ENCODE data around the gene KRTAP5-10.
A peak's percentile ranks its signal among the peaks of the same experiment; 100 is the strongest.
"Not testable (repeated sequence)": the region's sequence is repeated elsewhere in the genome, so short reads cannot be mapped to it uniquely, and the experiment has no call there.

KRTAP5-10 gene, protein sequence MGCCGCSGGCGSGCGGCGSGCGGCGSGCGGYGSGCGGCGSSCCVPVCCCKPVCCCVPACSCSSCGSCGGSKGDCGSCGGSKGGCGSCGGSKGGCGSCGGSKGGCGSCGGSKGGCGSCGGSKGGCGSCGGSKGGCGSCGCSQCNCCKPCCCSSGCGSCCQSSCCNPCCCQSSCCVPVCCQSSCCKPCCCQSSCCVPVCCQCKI

DNA sequence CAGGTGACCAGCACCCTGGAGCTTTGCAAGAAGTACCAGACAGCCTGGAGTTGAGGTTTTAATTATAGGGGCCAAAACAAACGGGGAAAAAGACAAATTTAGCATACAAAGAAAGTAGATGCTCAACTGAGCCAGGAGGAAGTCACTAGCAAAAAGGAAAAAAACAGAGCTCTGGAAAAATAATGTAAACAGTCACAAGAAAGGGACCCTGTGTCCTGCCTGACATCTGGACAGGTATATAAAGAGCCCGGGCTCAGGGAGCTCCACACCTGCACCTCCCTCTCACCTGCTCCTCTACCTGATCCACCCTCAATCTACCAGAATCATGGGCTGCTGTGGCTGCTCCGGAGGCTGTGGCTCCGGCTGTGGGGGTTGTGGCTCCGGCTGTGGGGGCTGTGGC, at the start of gene KRTAP5-10:
KRTAP5-10 (plus strand) TSS at position 301 of the 400 bp plus-strand sequence; CDS start at position 326, 25 bp downstream.
- DNase-seq = no peak

DNA sequence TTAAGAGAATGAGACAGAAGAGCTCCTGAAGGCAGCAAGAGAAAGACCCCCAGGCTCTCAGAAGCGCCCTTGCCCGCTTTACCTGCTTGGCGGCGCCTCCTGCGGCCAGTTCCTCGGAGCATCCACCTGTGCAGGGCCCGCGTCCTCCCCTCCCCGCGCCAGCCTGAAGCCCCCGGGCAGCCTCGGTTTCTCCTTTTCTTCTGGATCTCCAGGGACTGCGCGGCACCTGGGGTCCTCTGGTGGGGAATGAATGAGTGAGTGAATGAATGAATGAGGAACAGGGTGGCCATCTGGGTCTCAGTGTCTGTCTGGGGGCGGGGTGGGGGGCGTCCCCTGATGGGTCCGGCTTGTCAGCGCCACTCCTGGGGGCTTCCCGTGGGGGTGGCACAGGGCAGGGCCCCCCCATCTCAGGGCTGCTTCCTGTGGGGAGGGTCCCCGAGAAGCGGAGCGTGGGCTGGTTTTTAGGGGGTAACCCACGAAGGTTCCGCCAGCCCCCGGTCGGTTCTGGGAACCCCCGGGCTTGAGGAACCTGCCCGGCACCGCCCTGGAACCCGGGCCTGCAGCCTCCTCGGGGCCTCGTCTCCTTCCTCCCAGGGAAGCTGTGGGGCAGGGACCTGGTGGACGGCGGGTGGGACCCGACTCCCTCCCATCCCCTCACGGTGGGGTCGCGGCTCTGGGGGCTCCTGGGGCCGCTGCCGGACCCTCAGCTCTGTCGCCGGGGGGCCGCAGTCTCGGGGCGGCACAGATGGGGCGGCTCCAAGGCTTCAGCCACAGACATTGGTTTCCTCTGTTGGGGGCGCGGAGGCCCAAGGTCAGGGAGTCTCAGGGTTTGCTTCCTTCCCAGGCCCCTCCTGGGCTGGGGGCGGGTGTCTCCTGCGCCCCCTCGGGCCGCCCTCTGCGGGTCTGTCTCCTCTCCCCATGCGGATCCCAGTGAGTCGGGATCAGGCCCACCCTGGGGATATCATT, 46.6 kb upstream of the KRTAP5-10 start:
- DNase-seq = no peak

DNA sequence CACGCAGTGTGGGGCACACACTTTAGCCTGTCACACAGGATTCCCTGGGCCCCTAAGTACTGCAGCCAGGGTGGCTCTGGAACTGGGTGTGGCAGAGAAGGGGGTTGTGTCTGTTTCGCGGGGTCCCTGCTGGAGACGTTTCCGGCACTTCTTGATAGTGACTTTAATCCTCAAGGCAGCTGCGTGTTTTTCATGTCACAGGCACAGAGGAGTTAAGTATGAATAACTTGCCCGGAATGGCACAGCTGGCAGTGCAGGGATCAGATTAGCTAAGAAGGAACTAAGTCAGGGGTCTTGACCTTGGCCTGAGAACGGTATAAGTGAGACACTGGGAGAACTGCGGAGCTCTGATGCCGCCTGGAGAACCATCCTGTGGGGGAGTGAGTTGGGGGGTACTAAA, 45.8 kb upstream of the KRTAP5-10 start:
- DNase-seq = no peak

DNA sequence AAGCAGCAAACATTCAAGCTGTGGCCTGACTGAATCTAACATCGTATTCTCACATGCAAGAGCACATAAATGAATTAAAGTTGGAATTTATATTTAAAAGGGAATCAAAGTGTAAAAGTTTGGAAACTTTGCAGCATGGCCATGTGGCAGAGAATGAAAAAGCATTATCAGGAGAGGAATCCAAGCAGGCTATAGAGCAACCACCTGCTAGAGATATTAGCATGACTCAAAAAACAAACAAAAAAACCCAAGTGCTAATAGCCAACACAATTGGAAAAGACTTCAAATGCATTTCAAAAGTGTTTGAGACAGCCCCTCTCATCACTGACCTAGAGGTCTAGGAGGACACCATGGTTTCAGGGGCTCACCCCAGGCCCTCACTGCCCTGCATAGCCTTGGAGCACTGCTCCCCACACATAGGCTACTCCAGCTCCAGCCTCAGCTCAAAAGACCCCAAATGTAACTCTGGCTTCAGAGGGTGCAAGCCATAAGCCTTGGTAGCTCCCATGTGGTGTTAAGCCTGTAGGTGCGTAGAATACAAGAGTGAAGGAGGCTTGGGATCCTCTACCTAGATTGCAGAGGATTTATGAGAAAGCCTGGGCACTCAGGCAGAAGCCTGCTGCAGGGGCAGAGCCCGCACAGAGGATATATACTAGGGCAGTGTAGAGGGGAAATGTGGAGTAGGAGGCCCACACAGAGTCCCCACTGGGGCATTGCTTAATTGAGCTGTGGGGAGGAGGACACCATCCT, 40.0 kb upstream of the KRTAP5-10 start:
- no peak for DNase-seq

DNA sequence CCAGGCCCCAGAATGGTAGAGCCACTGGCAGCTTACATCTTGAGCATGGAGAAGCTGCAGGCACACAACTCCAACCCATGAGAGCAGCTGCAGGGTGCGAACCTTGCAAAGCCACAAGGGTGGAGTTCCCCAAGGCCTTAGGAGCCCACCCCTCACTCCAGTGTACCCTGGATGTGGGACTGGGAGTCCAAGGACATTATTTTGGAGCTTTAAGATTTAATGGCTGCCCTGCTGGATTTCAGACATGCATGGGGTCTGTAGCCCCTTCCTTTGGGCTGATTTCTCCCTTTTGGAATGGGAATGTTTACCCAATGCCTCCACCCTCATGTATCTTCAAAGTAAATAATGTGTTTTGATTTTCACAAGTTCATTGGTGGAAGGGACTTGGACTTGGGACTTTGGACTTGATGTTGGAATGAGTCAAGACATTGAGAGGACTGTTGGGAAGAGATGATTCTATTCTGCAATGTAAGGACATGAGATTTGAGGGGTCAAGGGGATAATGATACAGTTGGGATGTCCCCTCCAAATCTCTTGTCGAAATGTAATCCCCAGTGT, 39.3 kb upstream of the KRTAP5-10 start:
- no peak for DNase-seq

DNA sequence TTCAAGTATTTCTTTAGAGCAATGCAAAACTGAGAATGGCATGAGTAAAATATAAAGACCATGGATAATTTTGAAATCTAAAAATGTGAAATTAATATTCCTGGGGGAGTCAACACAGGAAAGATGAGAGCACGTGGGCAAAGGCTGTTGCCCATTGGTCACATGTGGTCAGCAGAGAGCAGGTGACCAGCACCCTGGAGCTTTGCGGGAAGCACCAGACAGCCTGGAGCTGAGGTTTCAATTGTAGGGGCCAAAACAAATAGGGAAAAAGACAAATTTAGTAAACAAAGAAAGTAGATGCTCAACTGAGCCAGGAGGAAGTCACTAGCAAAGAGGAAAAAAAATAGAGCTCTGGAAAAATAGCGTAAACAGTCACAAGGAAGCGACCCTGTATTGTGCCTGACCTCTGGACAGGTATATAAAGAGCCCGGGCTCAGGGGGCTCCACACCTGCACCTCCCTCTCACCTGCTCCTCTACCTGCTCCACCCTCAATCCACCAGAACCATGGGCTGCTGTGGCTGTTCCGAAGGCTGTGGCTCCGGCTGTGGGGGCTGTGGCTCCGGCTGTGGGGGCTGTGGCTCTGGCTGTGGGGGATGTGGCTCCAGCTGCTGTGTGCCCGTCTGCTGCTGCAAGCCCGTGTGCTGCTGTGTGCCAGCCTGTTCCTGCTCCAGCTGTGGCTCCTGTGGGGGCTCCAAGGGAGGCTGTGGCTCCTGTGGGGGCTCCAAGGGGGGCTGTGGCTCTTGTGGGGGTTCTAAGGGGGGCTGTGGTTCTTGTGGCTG, 38.4 kb upstream of the KRTAP5-10 start, which contains the start of gene KRTAP5-7:
KRTAP5-7 (plus strand) TSS at position 472 of the 780 bp plus-strand sequence; CDS start at position 506, 34 bp downstream.
- not testable (repeated sequence) for DNase-seq

DNA sequence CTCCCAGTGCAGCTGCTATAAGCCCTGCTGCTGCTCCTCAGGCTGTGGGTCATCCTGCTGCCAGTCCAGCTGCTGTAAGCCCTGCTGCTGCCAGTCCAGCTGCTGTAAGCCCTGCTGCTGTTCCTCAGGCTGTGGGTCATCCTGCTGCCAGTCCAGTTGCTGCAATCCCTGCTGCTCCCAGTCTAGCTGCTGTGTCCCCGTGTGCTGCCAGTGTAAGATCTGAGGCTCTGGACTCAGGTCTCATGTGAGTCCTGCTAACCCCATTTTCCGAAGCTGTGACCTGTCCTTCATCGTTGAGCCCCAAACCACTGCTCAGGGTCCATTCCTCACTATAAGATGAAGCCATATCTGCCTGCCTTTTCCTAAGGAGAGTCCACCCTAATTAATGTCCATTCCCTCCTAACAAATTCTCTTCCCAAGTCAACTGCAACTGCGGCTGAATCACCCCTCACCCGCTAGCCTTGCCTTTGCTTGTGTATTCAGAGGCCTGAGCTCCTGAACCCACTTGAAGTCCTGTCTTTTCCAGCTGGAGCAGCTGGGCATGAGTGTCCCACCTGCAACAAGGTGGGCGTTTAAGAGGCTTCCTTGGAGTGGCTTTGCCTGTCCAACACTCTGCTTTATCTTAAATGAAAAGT, 37.7 kb upstream of the KRTAP5-10 start:
- DNase-seq = no peak

DNA sequence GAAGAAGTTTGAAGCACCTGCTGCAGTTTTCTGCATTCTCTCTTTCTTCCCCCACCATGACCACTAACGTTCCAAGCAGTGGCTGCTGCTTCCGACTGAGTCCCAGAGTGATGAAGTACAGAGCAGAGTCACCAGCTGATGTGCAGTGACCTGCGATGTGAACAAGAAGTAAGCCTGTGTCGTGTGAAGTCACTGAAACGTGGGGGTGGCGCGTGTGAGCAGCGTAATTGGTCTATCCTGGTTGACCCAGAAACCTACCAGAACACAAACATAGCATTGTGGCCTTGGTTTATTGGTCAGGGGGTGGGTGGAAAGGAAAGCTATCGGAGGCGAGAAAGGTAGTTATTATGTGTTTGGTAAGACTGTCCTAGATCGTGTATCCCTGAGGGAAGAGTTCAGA, 34.8 kb upstream of the KRTAP5-10 start:
- DNase-seq = no peak

DNA sequence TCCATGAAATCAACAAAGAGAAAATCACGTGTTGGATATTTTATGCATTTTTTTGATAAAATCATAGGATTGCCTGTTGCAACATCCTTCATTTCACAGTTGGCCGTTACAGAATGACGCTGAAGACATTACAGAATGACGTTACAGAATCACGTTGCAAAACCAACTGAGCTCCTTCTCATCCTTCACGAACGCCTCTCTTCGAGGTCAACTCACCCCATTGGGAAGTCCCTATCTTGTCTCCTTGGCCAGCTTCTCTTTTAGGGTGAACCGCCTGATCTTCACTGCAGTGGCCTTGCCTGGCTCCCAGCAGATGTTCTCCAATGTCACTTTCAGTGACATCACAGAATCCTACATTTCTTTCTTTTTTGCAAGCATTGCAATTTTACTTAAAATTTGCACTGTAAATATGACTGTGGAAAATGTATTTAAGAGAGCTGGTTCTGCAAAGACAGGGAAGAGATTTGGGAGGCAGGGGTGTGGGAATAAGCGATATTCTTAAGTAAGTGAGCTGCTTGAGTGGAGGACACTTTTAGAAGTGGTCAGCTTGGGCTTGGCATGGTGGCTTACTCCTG, 33.2 kb upstream of the KRTAP5-10 start:
- DNase-seq = peak; percentile 46 to 93 (median 74)

DNA sequence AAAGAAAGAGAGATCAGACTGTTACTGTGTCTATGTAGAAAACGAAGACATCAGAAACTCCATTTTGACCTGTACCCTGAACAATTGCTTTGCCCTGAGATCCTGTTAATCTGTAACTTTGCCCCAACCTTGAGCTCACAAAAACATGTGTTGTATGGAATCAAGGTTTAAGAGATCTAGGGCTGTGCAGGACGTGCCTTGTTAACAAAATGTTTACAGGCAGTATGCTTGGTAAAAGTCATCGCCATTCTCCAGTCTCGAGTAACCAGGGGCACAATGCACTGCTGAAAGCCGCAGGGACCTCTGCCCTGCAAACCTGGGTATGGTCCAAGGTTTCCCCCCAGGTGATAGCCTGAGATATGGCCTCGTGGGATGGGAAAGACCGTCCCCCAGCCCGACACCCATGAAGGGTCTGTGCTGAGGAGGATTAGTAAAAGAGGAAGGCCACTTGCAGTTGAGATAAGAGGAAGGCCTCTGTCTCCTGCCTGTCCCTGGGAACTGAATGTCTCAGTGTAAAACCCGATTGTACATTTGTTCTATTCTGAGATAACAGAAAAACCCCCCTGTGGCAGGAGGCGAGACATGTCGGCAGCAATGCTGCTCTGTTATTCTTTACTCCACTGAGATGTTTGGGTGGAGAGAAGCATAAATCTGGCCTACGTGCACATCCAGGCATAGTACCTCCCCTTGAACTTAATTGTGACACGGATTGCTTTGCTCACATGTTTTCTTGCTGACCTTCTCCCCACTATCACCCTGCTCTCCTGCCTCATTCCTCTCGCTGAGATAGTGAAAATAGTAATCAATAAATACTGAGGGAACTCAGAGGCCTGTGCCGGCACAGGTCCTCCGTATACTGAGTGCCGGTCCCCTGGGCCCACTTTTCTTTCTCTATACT, 30.4 kb upstream of the KRTAP5-10 start:
- not testable (repeated sequence) for DNase-seq

DNA sequence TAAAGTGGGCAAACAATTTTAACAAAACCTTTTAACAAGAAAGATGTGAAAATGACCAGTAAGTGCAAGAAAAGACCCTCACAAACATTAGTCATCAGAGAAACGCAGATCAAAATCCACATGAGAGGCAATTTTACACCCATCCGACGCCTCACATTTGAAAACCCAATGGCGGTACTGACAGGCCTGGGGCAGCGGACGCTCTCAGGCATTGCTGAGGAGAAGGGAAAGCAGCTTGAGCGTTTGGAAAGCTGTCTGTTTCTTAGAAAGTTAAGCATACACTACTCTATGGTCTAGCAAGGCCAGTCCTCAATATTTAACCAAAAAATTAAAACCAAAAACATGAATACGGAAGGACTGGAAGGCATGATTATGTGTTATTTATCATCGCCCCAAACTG, 29.5 kb upstream of the KRTAP5-10 start:
- DNase-seq = no peak

DNA sequence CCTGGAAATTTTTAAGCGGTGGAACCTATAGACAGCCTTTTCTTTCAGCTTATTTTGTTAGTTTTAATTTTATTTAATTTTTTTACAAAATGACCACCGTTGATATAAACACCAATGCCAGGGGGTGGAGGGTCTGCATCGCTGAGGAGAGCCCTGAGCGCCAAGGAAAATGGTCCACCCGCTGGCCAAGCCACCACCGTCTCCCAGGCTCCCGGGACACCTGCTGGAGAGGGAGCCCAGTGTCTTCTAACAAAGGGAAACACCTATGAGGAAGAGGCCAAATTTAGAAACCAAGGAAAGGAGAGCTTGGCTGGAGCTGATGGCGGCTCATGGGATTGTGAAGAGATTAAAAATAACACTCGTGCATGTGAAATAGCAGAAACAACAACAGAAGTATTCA, 27.8 kb upstream of the KRTAP5-10 start:
- no peak for DNase-seq

DNA sequence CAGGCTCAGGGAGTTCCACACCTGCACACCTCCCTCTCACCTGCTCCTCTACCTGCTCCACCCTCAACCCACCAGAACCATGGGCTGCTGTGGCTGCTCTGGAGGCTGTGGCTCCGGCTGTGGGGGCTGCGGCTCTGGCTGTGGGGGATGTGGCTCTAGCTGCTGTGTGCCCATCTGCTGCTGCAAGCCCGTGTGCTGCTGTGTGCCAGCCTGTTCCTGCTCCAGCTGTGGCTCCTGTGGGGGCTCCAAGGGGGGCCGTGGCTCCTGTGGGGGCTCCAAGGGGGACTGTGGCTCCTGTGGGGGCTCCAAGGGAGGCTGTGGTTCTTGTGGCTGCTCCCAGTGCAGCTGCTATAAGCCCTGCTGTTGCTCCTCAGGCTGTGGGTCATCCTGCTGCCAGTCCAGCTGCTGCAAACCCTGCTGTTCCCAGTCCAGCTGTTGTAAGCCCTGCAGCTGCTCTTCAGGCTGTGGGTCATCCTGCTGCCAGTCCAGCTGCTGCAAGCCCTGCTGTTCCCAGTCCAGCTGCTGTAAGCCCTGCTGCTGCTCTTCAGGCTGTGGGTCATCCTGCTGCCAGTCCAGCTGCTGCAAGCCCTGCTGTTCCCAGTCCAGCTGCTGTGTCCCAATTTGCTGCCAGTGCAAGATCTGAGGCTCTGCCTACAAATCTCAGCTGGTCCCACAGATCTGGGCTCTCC, 27.2 kb upstream of the KRTAP5-10 start, which contains the start of gene KRTAP5-8:
KRTAP5-8 (plus strand) TSS at position 49 of the 689 bp plus-strand sequence; CDS start at position 80, 31 bp downstream.
- not testable (repeated sequence) for DNase-seq

DNA sequence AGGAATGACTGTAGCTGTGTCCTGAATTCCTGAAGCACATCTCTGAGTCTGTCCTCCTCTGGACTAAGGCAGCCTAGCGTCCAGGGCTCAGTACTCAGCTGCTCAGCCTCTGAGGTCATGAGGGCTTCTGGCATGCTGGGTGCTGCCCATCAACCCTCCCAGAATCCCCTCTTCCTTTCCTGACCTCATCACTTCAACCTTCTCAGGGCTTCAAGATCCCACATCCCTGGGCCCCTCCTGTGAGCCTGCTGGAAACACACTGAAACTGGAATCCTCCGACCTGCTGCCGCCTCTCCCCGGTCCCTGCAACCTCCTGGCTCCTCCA, 26.7 kb upstream of the KRTAP5-10 start:
- no peak for DNase-seq

DNA sequence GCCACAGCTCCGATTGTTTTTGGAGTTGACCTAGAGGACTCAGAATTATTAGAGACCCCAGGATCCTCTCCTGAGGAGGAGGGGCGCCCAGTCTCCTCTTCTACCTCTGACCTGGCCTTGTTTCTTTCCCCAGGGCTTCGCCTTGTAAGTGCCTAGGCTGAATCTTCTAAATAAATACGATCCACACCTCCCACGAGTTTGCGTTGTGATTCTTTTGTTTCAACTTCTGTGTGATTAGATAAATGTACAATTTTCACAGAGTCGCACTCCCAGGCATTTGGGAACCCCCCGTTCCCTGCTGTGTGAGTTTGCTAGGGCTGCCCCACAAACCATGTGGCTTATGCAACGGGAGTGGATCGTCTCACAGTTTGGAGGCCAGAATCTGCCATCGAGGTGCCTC, 26.3 kb upstream of the KRTAP5-10 start:
- no peak for DNase-seq

DNA sequence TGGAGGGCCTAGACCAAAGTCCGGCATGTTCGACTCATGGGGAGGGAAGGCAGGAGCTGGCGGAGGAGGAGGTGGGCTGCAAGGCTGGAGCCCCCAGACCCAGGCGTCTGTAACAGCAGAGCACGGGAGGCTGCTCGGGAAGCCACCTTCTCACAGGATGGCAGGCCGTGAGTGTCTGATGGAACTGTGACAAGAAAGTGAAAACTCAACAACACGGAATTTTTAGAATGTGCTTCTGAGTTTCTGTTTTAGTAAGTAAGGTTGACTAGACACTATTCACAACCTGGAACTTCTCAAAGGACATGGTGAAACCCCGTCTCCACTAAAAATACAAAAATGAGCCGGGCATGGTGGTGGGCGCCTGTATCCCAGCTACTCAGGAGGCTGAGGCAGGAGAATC, 25.4 kb upstream of the KRTAP5-10 start:
- not testable (repeated sequence) for DNase-seq

DNA sequence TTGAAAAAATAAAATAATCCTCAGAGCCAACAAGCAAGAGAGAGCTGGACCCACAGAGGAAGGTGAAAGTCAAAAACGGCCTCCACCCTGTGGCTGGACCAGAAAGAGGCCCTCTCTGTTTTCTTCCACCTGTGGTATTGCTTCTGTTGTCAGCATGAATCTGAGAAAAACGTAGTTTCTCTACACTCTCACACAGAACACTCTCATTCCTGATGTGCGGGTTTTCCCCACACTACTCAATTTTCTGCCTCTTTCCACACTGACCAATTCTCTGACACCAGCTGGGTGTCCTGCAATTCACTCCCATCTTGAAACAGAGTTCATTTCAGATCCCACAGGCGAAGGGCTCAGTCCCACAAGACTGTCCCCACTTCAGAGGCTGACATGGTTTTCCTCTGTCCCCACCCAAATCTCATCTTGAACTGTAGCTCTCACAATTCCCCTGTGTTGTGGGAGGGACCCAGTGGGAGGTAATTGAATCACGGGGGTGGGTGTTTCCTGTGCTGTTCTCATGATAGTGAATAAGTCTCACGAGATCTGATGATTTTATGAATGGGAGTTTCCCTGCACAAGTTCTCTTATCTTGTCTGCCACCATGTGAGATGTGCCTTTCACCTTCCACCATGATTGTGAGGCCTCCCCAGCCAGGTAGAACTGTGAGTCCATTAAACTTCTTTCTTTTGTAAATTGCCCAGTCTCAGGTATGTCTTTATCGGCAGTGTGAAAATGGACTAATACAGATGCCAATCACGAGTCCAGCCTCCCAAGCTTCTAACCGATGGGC, 24.6 kb upstream of the KRTAP5-10 start:
- peak; percentile 17 to 36 (median 29) for DNase-seq

DNA sequence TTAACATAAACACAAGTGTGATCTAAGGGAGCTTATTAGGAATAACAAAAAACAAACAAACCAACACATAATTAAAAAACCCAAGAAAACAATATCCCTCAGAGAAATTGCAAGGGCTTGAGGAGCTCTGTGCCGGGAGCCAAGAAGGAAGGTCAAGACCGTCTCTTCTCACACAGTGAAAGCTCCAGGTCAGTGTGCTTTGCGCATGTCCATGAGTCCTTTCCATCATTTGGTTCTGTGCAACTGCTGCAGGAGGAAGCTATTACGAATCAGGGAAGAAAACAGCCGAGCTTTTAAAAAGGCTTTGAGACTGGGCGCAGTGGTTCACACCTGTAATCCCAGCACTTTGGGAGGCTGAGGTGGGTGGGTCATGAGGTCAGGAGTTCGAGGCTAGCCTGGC, 23.0 kb upstream of the KRTAP5-10 start:
- no peak for DNase-seq

Measured in suppressor macrophage treated with lipopolysaccharide for 1 hour (primary cell).